ENCODE results near the gene NPAS3. TPM values are rescaled to one million over a fixed set of nuclear protein-coding genes. Genes with fewer than 3 reads are reported as not detected.
A peak's percentile ranks its signal among the peaks of the same experiment; 100 is the strongest.

Gene NPAS3
- total RNA-seq, 4 donors from 2014 or later = 4.0 to 12.2 (median 5.6) TPM

DNA sequence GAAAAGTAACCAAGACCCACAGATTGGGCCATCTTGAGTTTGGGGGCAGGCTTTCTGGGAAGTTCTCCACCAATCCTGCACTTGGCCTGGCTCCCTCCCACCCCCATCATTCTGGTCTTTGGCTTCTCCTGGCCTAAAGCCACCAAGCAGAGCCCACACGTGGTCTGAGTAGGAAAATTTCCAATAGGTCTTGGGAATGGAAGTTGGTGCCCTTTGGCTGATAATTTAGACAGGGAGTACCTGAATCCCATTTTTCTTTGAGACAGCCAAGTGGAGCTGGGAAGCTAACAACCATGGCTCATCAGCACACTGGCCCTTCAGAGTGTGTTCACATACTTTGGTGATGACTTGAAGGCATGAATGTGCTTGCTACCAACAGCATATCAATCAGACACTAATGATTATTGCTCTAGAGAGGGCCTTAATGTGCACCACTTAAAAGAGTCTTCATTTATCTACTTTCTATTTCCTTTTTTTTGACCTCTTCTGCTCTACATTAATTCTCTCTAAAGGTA, 856.2 kb downstream of the NPAS3 start:
- Histone ChIP-seq H3K4me1 (peaks cover 0 to 4% of the 10 kb centered on the region in 2 donors), H3K4me3 (replicated peaks in 1 of 3) (no peak overlapping the region), H3K27ac (no peak overlapping the region), H3K36me3 (no peaks in the 10 kb centered on the region), H3K27me3 (no peaks in the 10 kb centered on the region), H3K9me3 (no peaks in the 10 kb centered on the region)
- no peak for DNase-seq
- no peak for TF ChIP-seq POLR2A (IDR thresholded peaks at IDR 0.05)
- TF ChIP-seq, protein P1, sequence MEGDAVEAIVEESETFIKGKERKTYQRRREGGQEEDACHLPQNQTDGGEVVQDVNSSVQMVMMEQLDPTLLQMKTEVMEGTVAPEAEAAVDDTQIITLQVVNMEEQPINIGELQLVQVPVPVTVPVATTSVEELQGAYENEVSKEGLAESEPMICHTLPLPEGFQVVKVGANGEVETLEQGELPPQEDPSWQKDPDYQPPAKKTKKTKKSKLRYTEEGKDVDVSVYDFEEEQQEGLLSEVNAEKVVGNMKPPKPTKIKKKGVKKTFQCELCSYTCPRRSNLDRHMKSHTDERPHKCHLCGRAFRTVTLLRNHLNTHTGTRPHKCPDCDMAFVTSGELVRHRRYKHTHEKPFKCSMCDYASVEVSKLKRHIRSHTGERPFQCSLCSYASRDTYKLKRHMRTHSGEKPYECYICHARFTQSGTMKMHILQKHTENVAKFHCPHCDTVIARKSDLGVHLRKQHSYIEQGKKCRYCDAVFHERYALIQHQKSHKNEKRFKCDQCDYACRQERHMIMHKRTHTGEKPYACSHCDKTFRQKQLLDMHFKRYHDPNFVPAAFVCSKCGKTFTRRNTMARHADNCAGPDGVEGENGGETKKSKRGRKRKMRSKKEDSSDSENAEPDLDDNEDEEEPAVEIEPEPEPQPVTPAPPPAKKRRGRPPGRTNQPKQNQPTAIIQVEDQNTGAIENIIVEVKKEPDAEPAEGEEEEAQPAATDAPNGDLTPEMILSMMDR (IDR thresholded peaks at IDR 0.05) = no peak
- intact Hi-C loops (cut with DNase I) = loop anchor here (5.0 to 10.0 kb wide), 2 partner anchors 1080 to 1218 kb away; no protein-coding TSS in a partner anchor
- WGBS, 2 donors = 80 to 81% methylated on average over 1 of the region's 1 CpG

DNA sequence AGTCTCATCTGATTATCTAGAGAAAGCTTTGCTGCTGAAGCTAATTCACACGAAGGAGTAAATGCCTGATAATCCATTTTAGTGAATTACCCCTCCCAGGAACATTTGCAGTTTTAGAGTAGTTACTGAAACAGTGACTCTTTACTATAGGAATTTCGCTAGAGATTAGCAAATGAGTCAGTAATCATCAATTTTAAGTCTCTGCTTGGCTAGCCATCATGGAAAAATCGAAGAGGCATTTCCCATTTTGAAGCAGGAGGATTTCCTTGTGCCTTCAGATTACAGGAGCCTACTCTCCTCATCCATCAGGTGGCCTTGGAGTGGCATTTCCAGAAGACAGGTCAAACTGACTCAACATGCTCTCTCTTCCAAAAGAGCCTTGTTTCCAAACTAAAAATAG, 857.7 kb downstream of the NPAS3 start:
- no peaks in the 10 kb centered on the region for H3K9me3 ChIP-seq
- H3K27ac ChIP-seq = no peak overlapping the region
- H3K4me1 ChIP-seq = peaks cover 0 to 4% of the 10 kb centered on the region in 2 donors
- intact Hi-C loops (cut with DNase I) = loop anchor here (10.0 kb wide), 1 partner anchor 1082 kb away; no protein-coding TSS in a partner anchor
- H3K36me3 ChIP-seq = no peaks in the 10 kb centered on the region
- H3K4me3 ChIP-seq (replicated peaks in 1 of 3) = no peak overlapping the region
- TF ChIP-seq, protein P1 (IDR thresholded peaks at IDR 0.05) = no peak
- TF ChIP-seq POLR2A (IDR thresholded peaks at IDR 0.05) = no peak
- no peak for DNase-seq
- no peaks in the 10 kb centered on the region for H3K27me3 ChIP-seq
- WGBS, 2 donors = 75 to 91% methylated on average over 3 of the region's 3 CpGs

DNA sequence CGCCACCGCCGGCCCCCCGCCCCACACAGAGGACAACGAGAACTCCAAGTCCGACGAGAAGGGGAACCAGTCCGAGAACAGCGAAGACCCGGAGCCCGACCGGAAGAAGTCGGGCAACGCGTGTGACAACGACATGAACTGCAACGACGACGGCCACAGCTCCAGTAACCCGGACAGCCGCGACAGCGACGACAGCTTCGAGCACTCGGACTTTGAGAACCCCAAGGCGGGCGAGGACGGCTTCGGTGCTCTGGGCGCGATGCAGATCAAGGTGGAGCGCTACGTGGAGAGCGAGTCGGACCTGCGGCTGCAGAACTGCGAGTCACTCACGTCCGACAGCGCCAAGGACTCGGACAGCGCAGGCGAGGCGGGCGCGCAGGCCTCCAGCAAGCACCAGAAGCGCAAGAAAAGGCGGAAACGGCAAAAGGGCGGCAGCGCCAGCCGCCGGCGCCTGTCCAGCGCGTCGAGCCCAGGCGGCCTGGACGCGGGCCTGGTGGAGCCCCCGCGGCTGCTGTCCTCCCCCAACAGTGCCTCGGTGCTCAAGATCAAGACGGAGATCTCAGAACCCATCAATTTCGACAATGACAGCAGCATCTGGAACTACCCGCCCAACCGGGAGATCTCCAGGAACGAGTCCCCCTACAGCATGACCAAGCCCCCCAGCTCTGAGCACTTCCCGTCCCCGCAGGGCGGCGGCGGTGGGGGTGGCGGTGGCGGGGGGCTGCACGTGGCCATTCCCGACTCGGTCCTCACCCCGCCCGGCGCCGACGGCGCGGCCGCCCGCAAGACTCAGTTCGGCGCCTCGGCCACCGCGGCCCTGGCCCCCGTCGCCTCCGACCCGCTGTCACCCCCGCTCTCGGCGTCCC, 861.3 kb downstream of the NPAS3 start:
- H3K4me1 ChIP-seq = no peaks in the 10 kb centered on the region
- no peaks in the 10 kb centered on the region for H3K36me3 ChIP-seq
- no peak overlapping the region for H3K4me3 ChIP-seq (replicated peaks in 1 of 3)
- WGBS, 2 donors = 54 to 76% methylated on average over 63 to 66 of the region's 100 CpGs
- TF ChIP-seq POLR2A (IDR thresholded peaks at IDR 0.05) = no peak
- TF ChIP-seq, protein P1 (IDR thresholded peaks at IDR 0.05) = no peak
- no peaks in the 10 kb centered on the region for H3K27me3 ChIP-seq
- intact Hi-C loops (cut with DNase I) = loop anchor here (10.0 kb wide), 1 partner anchor 1085 kb away; no protein-coding TSS in a partner anchor
- H3K27ac ChIP-seq = no peak overlapping the region
- H3K9me3 ChIP-seq = no peaks in the 10 kb centered on the region
- DNase-seq = peak in 1 of 2 donors; percentile 7

DNA sequence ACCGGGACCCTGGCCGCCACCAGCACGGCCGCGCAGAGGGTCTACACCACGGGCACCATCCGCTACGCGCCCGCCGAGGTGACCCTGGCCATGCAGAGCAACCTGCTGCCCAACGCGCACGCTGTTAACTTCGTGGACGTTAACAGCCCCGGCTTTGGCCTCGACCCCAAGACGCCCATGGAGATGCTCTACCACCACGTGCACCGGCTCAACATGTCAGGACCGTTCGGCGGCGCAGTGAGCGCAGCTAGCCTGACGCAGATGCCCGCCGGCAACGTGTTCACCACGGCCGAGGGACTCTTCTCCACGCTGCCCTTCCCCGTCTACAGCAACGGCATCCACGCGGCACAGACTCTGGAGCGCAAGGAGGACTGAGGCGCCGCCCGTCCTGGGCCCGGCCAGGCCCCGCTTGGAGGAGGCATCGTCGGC, 862.1 kb downstream of the NPAS3 start:
- Histone ChIP-seq H3K4me3 (replicated peaks in 1 of 3) (no peak overlapping the region), H3K27me3 (no peaks in the 10 kb centered on the region), H3K4me1 (no peaks in the 10 kb centered on the region), H3K36me3 (no peaks in the 10 kb centered on the region), H3K9me3 (no peaks in the 10 kb centered on the region), H3K27ac (no peak overlapping the region)
- WGBS, 2 donors = 61 to 65% methylated on average over 19 to 21 of the region's 45 CpGs
- no peak for TF ChIP-seq POLR2A (IDR thresholded peaks at IDR 0.05)
- TF ChIP-seq, protein P1 (IDR thresholded peaks at IDR 0.05) = no peak
- intact Hi-C loops (cut with DNase I) = no loop called here
- DNase-seq = no peak

DNA sequence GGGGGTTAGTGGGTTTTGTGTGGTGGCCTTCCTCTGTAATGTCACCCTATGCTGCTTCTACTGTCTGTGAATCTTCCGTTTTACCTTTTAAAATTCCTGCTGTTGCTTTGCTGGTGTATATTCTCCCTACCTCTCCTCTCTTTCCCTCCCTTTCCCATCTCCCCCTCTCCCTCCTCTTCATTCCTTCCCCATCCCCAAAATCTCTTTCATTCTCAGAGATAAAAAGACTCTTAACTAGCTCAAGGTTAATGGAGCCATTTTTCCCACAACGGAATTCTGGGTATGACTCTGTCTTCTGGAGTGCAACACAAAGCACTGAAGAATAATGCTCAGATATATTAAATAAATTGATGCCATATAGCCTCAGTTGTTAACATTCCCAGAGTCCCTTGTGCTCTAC, 864.1 kb downstream of the NPAS3 start:
- Histone ChIP-seq H3K27me3 (no peaks in the 10 kb centered on the region), H3K36me3 (no peaks in the 10 kb centered on the region), H3K27ac (no peak overlapping the region), H3K9me3 (no peaks in the 10 kb centered on the region), H3K4me3 (replicated peaks in 1 of 3) (no peak overlapping the region), H3K4me1 (no peaks in the 10 kb centered on the region)
- TF ChIP-seq, protein P1 (IDR thresholded peaks at IDR 0.05) = no peak
- TF ChIP-seq POLR2A (IDR thresholded peaks at IDR 0.05) = no peak
- DNase-seq = no peak
- 91 to 95% methylated on average over 2 of the region's 2 CpGs for WGBS, 2 donors
- intact Hi-C loops (cut with DNase I) = no loop called here
